ENCODE results near the gene OLFM2. TPM values are rescaled to one million over a fixed set of nuclear protein-coding genes. Genes with fewer than 3 reads are reported as not detected.

The OLFM2 gene
- 33.1 and 38.6 TPM in 2 replicates for total RNA-seq (ENCODE audit: low replicate concordance)
- long read RNA-seq, partial matches to known transcripts = 0 of 1 reads
- long read RNA-seq, other reads (novel, unspliced or antisense) = 1 of 1 reads

GRCh38 chr19:9936326-9937000 is at the start of gene OLFM2:
Gene OLFM2 (minus strand): TSS chr19:9936515. CDS start chr19:9936366, 149 bp downstream.
- H3K27me3 Mint-ChIP-seq = peaks cover 33% of the 10 kb centered on the region
- H3K27ac Mint-ChIP-seq = peak within 1 kb of the TSS; percentile 91
- no peak for TF ChIP-seq CTCF (conservative IDR thresholded peaks at IDR 0.05)
- no peaks in the 10 kb centered on the region for H3K36me3 Mint-ChIP-seq
- no peak for DNase-seq (ENCODE audit: extremely low spot score, unreplicated experiment)
- H3K4me1 Mint-ChIP-seq (ENCODE audit: unreplicated experiment) = peaks cover 27% of the 10 kb centered on the region
- peak within 1 kb of the TSS; percentile 97 for H3K4me3 Mint-ChIP-seq
- H3K9me3 Mint-ChIP-seq = peaks cover 4% of the 10 kb centered on the region

GRCh38 chr19:9981406-9982260 is 45.3 kb upstream of the OLFM2 start:
- Mint-ChIP-seq H3K27ac (no peak overlapping the region), H3K27me3 (peaks cover 16% of the 10 kb centered on the region), H3K36me3 (no peaks in the 10 kb centered on the region), H3K4me3 (no peak overlapping the region), H3K4me1 (ENCODE audit: unreplicated experiment) (no peaks in the 10 kb centered on the region), H3K9me3 (no peaks in the 10 kb centered on the region)
- no peak for DNase-seq (ENCODE audit: extremely low spot score, unreplicated experiment)
- TF ChIP-seq CTCF (conservative IDR thresholded peaks at IDR 0.05) = no peak

- TF ChIP-seq CTCF (conservative IDR thresholded peaks at IDR 0.05) = no peak
- Mint-ChIP-seq H3K4me3 (no peak overlapping the region), H3K27me3 (peaks cover 33% of the 10 kb centered on the region), H3K27ac (no peak overlapping the region), H3K9me3 (no peaks in the 10 kb centered on the region), H3K4me1 (ENCODE audit: unreplicated experiment) (no peaks in the 10 kb centered on the region), H3K36me3 (no peaks in the 10 kb centered on the region)
- DNase-seq (ENCODE audit: extremely low spot score, unreplicated experiment) = no peak
Observed at GRCh38 chr19:9972103-9972502, 35.8 kb upstream of the OLFM2 start.

- no peak overlapping the region for H3K27ac Mint-ChIP-seq
- H3K36me3 Mint-ChIP-seq = no peaks in the 10 kb centered on the region
- no peak overlapping the region for H3K4me3 Mint-ChIP-seq
- no peak for TF ChIP-seq CTCF (conservative IDR thresholded peaks at IDR 0.05)
- H3K4me1 Mint-ChIP-seq (ENCODE audit: unreplicated experiment) = no peaks in the 10 kb centered on the region
- H3K9me3 Mint-ChIP-seq = no peaks in the 10 kb centered on the region
- peaks cover 39% of the 10 kb centered on the region for H3K27me3 Mint-ChIP-seq
- DNase-seq (ENCODE audit: extremely low spot score, unreplicated experiment) = no peak
Observed at GRCh38 chr19:9971166-9971897, 35.0 kb upstream of the OLFM2 start.

GRCh38 chr19:9970481-9970880 is 34.2 kb upstream of the OLFM2 start:
- no peak for TF ChIP-seq CTCF (conservative IDR thresholded peaks at IDR 0.05)
- no peaks in the 10 kb centered on the region for H3K9me3 Mint-ChIP-seq
- no peak overlapping the region for H3K27ac Mint-ChIP-seq
- peaks cover 46% of the 10 kb centered on the region for H3K27me3 Mint-ChIP-seq
- no peaks in the 10 kb centered on the region for H3K4me1 Mint-ChIP-seq (ENCODE audit: unreplicated experiment)
- no peak for DNase-seq (ENCODE audit: extremely low spot score, unreplicated experiment)
- H3K4me3 Mint-ChIP-seq = no peak overlapping the region
- no peaks in the 10 kb centered on the region for H3K36me3 Mint-ChIP-seq

All from type B pancreatic cell (in vitro differentiated cells).